ENCODE data around the gene PRRG4.
"Not testable (repeated sequence)": the region's sequence is repeated elsewhere in the genome, so short reads cannot be mapped to it uniquely, and the experiment has no call there.

PRRG4 gene

DNA sequence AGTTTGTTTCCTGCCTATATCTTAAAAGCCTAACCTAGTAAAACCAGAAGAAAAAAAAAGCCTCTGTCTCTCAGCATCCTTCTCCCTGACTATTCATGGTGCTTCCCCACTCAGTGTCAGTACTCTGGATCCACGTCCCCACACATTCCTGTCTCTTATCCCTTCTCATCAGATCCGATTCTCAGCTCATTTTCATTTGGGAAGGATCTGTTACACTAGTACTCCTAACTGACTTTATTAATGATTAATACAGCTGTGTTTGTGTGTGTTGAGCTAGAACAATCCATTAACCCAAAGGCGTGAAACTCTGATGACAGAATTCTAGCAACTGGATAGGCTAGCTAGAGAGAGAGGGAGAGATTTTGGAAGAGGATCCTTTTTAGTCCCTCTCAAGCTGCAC, 1.5 kb downstream of the PRRG4 start:
- DNase-seq = no peak

GRCh38 chr11:32833921-32834320, 4.2 kb downstream of the PRRG4 start:
- no peak for DNase-seq

DNA sequence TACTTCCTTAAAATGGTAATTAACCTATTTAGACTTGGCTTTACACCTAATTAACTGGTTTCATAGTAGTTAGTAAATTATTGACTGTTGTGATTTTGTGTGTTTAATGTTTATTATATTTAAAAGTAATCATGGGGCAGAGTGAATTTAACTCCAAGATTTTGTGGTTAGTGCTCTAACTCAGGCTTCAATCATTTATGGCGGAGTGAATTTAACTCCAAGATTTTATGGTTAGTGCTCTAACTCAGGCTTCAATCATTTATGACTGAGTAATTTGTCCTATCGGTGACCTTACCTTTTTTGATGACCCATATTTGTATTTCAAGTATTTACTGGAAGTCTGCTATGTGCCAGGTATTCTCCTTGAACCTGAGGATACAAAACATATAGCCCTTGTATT, 7.2 kb downstream of the PRRG4 start:
- no peak for DNase-seq

DNA sequence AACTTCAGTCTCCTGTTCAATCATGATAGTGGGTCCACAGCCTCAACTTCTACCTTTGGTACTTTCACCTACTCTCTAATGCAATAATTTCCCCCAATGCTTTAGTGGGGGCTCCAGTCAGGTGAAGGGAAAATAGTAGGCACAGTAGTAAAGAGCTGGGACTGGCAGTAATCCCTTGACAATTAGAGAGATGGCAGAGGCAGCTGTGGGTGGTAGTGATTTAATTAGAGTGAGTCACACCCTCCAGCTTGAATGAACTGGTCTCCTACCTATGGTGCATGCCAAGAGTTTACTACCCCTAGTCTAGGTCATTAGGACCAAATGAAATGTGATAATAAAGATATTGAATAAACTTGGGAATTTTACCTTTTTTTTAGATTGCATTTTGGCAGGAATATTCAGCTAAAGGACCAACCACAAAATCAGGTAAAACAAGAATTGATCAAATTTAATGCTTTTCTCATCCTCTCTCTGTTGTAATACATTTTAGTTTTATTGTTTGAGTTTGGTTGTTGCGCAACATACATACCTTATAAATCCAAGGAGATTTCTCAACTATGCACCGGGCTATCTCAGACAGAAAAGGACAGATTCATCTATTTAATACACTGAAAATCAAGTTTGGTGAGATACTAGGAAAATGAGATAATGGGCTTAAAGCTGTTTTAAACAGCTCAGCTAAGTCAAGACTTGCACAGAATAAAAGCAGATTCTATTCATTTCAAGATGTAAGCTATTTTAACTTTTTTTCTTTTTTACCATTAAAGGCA, 9.0 kb downstream of the PRRG4 start:
- no peak for DNase-seq

GRCh38 chr11:32839308-32839707, 9.6 kb downstream of the PRRG4 start:
- DNase-seq = no peak

DNA sequence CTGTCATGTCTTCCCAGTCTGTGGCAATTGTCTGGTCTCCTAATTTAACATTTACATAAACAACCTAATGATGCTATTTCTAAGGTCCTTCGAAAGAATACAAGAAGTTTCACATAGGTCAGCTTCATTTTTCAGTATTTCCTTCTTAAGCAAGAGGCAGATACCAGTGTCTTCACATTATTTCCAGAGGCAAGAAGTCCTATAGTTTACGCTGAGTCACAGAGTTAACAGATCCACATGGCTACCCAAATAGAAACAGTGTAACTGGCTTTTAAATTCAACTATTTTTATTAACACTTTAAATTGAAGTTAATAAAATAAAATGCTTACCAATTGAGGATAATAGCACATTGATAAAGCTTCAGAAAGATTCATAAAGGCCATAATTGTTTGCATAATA, 10.9 kb downstream of the PRRG4 start:
- DNase-seq = no peak

GRCh38 chr11:32843544-32843943, 13.8 kb downstream of the PRRG4 start:
- DNase-seq = no peak

GRCh38 chr11:32847511-32847910, 17.8 kb downstream of the PRRG4 start:
- DNase-seq = no peak

DNA sequence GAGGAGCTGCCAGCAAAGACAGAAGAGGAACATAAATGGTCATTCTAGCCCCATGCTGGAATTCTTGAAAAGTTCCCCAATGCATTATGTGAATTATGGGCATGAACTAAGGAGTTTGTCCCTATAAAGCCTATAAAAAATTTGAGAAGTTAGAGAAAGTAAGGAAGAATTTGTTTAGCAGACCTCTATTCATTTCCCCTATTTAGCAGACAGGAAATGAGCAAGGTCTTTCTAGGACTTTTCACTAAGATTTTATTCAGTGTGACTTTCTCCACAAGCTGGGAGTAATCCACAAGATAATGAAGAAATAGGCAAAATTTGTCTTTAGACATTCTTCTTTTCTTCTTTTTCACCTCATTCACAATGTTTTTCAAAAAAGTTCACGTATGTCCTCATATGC, 20.0 kb downstream of the PRRG4 start:
- DNase-seq = no peak

DNA sequence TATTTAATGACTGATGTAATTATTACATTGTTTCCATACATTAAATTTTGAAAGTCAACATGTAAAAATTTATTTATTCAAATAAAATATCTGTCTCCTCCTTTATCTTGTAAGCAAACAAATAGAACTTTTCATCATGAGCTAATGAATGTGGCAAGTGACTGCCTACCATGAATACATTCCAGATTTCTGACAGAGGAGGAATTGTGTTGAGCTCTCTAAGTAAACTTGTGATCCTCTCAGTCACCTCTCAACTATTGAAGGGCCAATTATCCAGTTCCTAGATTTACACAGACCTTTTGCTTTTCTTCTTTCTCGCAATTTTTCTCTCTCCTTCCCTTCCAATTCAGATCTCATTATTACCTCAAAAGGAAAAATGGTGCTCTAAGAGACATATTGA, 21.5 kb downstream of the PRRG4 start:
- no peak for DNase-seq

DNA sequence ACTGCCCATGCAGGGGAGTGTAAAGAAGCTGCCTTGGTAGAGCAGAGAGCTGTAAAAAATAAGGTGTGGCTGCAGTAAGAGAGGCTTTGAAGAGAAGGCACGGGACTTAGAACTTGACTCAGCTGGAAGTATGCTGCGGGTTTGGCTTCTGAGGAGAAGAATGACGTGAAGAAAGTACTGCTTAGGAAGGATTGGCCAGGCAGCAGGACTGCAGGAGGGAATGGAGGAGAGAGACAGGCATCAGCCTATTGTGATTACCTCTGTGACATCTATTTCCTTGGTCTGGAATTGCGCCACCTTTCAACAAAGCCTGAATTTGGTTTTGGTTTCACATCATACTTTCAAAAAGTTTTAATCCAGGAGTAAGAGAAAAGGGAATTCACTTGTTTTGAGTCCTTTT, 22.5 kb downstream of the PRRG4 start:
- no peak for DNase-seq

DNA sequence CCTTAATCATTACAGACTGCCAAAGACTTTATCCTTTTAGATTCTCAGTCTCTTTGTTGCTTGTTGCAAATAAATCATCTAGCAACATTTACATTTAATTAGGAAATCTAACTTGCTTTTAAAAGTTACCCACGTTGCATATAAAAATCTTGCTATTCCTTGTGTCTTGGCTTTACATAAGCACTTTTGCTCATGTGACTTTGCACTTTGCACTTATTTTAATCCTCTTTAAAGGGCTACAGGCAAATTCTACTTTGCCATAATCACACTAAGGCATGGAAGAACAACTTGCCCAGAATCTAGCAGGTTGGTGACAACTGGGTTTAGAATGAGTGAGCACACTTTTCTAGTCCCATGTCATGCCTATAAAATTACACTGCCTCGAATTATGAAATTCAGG, 25.9 kb downstream of the PRRG4 start:
- no peak for DNase-seq

DNA sequence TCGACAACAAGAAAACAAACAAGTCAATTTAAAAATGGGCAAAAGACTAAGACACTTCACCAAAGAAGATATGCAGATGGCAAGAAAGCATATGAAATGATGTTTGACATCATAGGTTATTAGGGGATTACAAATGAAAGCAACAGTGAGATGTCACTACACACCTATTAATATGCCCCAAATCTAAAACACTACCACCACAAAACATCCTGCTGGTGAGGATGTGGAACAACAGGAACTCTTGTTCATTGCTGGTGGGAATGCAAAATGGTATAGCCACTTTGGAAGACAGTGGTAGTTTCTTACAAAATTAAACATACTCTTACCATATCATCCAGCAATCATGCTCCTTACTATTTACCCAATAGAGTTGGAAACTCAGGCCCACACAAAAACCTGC, 29.0 kb downstream of the PRRG4 start:
- no peak for DNase-seq

DNA sequence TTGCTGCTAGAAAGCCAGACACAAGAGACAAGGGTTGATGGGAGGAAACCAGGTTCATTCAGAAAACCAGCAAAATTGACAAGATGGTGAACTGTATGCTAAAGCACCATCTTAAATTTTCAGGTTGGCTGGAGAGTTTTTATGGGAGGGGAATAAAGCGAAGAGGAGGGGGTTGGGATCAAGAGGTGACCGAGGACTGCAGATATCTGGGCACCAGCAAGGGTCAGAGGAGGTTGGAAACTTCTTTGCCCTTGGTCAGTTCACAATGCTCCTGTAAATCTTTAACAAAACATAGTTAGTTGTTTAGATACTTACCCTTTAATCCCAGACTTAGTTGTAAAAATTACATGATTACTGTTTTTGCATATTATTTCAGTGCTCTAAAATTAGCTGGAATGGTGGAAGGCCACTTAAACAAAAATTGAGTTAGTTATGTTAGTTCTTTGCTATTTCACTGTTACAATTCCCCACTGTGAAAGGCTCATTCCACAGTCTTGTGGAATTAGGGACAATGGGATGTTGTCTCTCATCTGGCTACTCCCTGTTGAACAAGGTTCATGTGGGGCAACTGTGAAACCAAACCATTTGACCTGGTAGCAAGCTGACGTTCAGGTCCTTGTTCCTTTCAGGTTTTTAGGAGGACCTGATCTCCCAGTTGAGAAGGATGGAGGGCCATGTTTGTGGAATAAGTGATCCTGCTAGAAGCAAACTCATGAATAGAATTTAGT, 32.3 kb downstream of the PRRG4 start:
- no peak for DNase-seq

DNA sequence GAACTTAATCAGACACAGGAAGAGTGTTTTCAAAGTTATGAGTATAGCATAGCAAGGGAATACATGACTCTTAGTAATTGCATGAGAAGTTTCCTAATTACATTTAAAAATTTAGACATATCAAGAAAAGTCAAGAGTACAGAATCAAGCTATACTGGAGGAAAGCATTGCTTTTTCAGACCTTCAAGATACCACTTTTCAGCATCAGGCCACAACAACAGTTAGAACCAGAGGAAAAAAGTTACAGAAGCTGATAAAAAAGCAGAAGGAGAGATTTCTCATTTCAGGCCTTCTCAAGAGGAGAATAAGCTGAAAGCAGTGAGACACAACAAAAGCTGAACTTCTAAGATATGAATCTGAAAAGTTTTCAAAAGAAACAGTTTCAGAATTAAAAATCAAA, 34.8 kb downstream of the PRRG4 start:
- no peak for DNase-seq

- DNase-seq = not testable (repeated sequence)
Measured at GRCh38 chr11:32868752-32869151, 39.0 kb downstream of the PRRG4 start.

GRCh38 chr11:32870676-32871075, 40.9 kb downstream of the PRRG4 start:
- no peak for DNase-seq

GRCh38 chr11:32874132-32874531, 44.4 kb downstream of the PRRG4 start:
- DNase-seq = no peak

GRCh38 chr11:32881286-32881685, 51.6 kb downstream of the PRRG4 start:
- no peak for DNase-seq

DNA sequence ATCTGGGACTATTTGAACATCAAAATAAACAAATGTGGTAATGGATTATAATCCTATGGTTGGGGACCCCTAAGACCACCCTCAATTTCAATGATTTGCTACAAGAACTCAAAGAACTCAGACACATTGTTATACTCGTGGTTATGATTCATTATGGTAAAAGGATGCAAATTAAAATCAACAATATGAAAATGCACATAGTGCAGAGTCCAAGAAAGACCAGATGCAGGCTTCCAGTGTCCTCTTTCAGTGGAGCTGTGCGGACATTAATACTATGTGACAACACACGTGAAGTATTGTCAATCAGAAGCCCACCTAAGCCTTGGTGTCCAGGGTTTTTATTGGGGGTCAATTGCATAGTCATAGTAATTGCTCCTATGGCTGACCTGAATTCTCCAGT, 53.7 kb downstream of the PRRG4 start:
- no peak for DNase-seq

DNA sequence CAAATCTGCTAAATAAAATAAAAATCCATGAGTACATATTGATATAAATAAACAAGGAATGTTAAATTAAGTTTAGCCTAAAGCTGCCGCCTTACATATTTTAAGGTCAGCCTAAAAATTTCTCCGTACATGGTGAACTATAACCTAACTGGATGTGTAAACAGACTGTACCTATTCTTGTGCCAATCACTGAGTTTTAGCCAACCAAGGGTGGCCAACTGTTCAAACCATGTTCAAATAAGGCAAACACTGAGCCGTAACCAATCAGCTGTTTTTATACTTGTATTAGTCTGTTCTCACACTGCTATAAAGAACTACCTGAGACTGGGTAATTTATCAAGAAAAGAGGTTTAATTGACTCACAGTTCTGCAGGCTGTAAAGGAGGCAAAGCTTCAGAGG, 54.3 kb downstream of the PRRG4 start:
- no peak for DNase-seq

DNA sequence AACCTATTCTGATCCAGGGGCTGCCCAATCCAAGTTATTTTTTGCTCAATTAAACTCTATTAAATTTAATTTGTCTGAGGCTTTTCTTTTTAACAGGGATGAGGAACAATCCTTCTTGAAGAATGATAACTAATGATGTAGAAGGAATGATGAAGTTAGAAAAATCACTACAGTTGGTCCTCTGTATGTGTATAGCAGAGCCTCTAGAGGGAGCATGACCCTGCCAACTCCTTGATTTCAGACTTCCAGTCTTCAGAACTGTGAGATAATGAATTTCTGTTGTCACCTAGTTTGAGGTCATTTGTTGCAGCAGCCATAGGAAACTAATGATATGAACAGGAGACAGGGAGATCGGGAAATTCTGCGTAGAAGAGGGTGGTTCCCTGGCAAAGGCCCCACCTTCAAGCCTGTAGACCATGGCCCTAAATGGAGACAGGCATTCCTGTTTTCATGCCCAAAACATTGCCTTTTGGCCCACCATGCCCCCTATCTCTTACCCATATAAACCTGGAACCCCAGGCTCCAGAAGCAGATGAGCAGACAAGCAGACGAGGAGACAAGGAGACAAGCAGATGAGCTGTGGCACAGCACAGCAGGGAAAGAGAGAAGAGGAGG, 55.1 kb downstream of the PRRG4 start:
- DNase-seq = no peak

DNA sequence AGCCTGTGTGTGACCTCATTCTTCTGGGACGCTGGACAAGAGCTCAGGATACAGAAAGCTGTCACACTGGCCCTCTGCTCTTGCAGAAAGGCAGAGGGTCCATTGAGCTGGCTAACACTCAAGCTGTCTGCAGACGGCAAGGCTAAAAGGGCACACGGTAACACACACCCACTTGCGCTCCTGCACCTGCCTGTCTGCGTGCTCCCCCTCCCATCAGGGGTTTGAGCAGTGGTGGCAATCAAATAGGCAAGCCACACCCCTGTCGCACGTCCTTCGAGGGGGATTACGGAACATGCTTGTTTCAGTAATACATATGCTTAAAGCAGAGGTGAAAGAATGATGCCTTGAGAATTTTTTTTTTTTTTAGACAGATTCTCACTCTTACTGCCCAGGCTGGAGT, 55.8 kb downstream of the PRRG4 start:
- DNase-seq = no peak

DNA sequence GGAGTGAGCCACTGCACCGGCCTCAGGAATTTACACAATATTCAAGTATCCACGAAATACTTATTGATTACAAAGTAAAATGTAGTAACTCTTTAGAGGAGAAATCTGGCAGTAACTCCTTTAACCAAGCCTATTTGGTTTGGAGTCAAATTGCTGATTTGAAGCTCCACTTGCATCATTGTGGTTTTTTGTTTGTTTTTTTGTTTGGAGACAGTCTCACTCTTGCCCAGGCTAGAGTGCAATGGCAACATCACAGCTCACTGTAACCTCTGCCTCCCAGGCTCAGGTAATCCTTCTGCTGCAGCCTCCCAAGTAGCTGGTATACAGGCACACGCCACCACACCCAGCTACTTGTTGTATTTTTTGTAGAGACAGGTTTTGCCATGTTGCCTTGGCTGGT, 56.5 kb downstream of the PRRG4 start:
- no peak for DNase-seq
